ENCODE data around the gene PRPF4.

DNA sequence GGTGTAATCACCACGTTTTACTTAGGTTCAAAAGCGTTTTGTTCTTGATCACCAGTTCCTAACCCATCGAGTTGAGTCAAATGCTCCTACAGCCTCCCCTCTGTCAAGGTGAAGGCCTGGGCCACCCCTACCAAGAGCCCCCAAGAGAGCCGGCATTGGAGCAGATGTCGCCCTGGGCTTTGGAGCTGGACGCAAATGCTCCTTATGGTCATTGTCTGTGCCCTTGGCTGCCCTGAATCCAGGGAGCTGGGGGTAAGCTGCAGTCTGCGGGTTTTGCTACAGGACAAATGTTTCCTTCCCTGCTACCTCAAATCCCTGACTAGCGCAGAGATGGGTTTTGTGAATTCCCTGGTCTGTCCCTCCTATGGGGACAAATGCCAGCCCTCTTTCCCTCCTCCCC, 22.9 kb downstream of the PRPF4 start:
- TF ChIP-seq, protein P1, sequence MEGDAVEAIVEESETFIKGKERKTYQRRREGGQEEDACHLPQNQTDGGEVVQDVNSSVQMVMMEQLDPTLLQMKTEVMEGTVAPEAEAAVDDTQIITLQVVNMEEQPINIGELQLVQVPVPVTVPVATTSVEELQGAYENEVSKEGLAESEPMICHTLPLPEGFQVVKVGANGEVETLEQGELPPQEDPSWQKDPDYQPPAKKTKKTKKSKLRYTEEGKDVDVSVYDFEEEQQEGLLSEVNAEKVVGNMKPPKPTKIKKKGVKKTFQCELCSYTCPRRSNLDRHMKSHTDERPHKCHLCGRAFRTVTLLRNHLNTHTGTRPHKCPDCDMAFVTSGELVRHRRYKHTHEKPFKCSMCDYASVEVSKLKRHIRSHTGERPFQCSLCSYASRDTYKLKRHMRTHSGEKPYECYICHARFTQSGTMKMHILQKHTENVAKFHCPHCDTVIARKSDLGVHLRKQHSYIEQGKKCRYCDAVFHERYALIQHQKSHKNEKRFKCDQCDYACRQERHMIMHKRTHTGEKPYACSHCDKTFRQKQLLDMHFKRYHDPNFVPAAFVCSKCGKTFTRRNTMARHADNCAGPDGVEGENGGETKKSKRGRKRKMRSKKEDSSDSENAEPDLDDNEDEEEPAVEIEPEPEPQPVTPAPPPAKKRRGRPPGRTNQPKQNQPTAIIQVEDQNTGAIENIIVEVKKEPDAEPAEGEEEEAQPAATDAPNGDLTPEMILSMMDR (IDR thresholded peaks at IDR 0.05): no peak
- TF ChIP-seq POLR2A (IDR thresholded peaks at IDR 0.05): no peak
